ENCODE measurements around the gene ZBTB3.
"Not testable (repeated sequence)": the region's sequence is repeated elsewhere in the genome, so short reads cannot be mapped to it uniquely, and the experiment has no call there.

ZBTB3 gene

GRCh38 chr11:62757846-62758788 is 4.2 kb upstream of the ZBTB3 start:
- DNase-seq (ENCODE audit: low read depth in 2 of 2), result no peak

DNA sequence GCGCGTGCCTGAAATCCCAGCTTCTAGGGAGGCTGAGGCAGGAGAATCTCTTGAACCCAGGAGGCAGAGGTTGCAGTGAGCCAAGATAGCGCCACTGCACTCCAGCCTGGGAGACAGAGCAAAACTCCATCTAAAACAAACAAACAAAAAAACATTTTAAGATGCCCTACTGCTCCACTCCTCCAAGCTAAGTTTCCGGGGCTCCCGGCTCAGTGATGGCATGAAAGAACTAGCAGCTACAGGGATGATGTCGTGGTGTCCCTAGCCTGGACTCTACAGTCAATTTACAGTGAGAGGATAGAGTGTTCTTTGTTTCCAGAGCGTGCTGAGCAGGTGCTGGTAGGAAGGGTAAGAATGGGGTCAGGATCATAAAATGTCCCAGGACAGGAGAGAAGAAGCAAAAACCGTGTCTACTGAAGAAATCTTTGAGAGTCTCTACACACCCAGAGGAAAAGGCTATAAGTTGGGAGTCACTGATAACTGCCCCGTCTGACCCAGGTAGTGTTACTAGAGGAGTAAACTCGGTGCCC is 1.2 kb upstream of the ZBTB3 start:
- DNase-seq (ENCODE audit: low read depth in 2 of 2), result no peak

- no peak for DNase-seq (ENCODE audit: low read depth in 2 of 2)
Observed at GRCh38 chr11:62752994-62753735, 795 bp downstream of the ZBTB3 start.

- no peak for DNase-seq (ENCODE audit: low read depth in 2 of 2)
Observed at GRCh38 chr11:62752177-62752785, 1.7 kb downstream of the ZBTB3 start.

- not testable (repeated sequence) for DNase-seq (ENCODE audit: low read depth in 2 of 2)
Observed at GRCh38 chr11:62749931-62750330, 4.0 kb downstream of the ZBTB3 start.

GRCh38 chr11:62747475-62748160 is 6.3 kb downstream of the ZBTB3 start:
- DNase-seq (ENCODE audit: low read depth in 2 of 2), result no peak

DNA sequence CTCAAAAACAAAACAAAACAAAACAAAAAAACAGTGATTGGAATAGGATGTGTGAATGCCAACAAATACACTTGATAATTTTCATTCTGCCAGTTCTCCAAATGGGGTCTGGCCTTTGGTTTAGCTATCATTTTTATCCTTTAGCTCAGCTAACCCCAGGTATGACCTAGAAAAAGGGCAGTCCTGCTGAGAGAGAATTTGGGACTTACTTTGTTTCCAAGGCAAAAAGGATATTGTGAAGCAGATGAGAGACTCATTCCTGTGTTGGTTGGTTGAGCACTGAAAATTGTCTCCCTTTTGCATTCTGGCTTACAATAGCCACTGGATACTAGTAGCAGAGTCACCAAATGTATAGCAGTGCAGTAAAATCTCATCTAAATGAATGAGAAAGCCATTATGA is 16.8 kb downstream of the ZBTB3 start:
- no peak for DNase-seq (ENCODE audit: low read depth in 2 of 2)

GRCh38 chr11:62732830-62733229 is 21.1 kb downstream of the ZBTB3 start:
- DNase-seq (ENCODE audit: low read depth in 2 of 2), result no peak

DNA sequence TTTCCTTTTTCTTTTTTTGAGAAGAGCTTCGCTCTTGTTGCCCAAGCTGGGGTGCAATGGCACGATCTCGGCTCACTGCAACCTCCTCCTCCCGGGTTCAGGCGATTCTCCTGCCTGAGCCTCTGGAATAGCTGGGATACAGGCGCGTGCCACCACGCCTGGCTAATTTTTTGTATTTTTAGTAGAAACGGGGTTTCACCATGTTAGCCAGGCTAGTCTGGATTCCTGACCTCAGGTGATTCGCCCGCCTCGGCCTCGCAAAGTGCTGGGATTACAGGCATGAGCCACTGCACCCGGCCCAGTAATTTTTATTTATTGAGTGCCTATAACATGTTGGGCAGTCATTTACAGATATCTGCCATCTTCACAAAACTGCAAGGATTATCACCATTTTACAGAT is 23.9 kb downstream of the ZBTB3 start:
- DNase-seq (ENCODE audit: low read depth in 2 of 2), result not testable (repeated sequence)

DNA sequence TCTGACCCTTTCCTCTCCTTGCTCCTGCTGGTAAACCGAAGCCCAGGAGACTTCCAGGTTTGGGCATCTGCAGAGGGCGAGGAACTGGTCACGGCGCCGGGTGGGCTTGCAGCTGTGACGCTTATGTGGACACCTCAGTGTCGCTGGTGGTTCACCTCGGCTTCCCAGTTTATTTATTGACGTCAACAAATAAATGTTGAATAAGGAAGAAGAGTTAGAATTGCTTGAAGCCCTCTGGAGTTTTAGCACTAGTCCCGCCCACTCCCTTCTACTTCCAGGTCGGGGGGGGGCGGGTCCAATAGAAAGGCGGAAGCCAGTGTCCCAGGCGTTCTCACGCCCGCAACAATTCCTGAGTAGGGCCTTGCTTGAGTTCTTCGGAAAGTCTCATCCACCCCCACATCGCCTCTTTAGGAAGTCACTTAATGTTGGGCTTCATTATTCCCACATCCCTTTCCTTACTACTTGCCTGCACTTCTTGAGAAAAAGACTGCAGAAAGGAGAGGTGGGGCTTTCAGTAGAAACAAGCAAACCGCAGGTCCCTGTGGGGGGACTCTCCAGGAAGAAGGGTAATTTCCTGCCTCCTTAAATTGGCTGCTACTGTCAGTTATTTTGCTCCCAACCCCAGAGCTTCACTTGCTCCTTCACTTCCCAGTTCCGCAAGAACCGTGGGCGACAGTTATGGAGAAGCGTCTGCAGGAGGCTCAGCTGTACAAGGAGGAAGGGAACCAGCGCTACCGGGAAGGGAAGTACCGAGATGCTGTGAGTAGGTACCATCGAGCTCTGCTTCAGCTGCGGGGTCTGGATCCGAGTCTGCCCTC is 25.6 kb downstream of the ZBTB3 start, which contains the start of gene TTC9C:
Gene TTC9C, plus strand, starts transcription at position 316 of the 818 bp plus-strand sequence. Its CDS starts 363 bp downstream, at position 679.
- peak; percentile 77 to 79 for DNase-seq (ENCODE audit: low read depth in 2 of 2)

- DNase-seq (ENCODE audit: low read depth in 2 of 2), result peak; percentile 63 to 72
Observed at GRCh38 chr11:62727872-62728170, 26.1 kb downstream of the ZBTB3 start.

DNA sequence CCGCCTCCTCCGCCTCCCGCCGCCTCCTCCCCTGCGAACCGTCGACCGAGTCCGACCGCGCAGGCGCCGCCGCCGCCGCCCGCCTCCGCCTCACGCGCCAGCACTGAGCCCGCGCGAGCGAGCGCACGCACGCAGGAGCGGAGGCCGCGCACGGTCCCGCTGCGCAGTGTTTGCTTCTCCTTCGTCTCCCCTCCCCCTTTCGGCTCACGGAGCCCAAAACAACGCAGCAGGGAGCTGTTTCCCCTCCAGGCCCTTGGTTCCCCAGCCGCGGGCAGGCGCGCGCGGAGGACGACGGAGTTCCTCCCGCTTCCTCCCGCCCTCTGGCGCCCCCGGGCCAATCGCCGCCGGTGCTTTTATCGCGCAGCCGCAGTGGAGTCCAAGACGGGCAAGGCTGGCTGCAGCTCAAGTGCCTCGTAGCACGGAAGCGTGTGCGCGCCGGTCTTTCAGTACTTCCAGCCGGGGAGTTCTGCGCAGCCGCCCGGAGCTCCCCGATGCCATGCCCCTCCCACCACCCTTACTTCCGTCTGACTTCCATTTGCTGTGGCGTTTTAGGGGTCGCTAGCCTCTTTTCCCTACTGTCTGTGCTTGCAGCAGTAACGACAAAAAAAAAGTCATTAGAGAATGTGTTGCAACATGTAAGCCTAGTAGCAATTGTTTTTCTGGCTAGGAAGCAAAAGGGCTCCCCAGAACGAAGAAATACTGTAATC is 26.6 kb downstream of the ZBTB3 start, which contains the start of gene HNRNPUL2:
Gene HNRNPUL2, minus strand, starts transcription at position 293 of the 707 bp plus-strand sequence. CDS start 301 bp downstream, outside the sequence.
- peak; percentile 94 for DNase-seq (ENCODE audit: low read depth in 2 of 2)

GRCh38 chr11:62726915-62727164 is 27.1 kb downstream of the ZBTB3 start:
- DNase-seq (ENCODE audit: low read depth in 2 of 2), result no peak

DNA sequence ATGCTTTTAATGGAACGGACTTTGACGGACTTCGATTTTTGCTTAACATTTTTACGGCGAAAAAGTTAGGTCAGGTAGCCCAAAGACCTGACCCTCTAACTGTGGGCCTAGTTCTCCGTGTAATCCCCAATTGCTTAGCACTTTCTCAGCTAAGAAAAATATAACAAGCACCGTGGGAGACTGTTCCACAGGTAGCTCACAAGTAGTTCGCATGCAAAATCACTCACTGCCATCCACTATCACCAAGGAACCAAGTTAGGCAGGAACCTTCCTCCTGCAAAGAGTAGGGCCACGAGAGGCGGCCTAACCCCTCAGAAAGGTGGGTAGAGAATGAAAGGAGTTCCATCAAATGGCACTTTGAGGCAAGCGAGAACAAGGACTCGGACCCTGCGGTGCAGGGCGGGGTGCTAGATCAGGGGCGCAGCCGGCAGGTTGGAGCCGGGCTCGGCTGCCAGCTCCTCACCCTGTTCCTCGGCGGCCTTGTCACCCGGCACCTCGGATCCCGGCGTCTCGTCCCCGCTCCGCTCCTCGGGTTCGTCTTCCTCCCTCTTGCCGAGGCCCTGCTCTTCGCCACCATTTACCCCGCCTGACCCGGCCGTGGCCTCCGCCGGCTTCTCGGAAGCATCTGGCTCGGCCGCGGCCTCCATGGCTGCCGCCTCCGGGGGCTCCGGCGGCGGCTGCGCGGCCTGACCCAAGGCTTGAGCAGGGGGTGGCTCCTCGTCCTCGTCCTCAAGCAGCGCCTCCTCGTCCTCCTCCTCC is 27.6 kb downstream of the ZBTB3 start:
- no peak for DNase-seq (ENCODE audit: low read depth in 2 of 2)

GRCh38 chr11:62725646-62726045 is 28.3 kb downstream of the ZBTB3 start:
- no peak for DNase-seq (ENCODE audit: low read depth in 2 of 2)

- no peak for DNase-seq (ENCODE audit: low read depth in 2 of 2)
Observed at GRCh38 chr11:62724171-62724570, 29.8 kb downstream of the ZBTB3 start.

GRCh38 chr11:62721994-62722393 is 32.0 kb downstream of the ZBTB3 start:
- DNase-seq (ENCODE audit: low read depth in 2 of 2), result no peak

DNA sequence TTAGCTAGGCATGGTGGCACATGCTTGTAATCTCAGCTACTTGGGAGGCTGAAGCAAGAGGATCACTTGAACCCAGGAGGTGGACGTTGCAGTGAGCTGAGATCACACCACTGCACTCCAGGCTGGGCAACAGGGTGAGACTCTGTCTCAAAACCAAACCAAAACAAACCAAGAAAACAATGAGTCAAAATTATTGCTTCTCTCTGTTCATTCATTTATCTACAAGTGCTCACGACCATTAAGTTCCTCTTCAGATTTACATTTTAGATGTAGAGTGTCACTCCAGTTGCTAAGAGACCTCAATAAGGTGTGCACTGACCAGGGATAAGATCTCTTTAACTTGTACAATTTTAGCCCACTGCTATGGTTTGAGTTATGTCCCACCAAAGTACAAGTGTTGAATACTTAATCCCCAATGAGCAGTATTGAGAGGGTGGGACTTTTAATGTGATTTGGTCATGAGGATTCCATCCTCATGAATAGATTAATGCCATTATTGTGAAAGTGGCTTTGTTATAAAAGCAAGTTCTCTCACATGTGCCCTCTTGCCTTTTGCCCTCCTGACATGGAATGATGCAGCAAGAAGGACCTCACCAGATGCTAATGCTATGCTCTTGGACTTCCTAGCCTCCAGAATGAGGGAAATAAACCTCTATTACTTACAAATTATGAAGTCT is 34.5 kb downstream of the ZBTB3 start:
- no peak for DNase-seq (ENCODE audit: low read depth in 2 of 2)

DNA sequence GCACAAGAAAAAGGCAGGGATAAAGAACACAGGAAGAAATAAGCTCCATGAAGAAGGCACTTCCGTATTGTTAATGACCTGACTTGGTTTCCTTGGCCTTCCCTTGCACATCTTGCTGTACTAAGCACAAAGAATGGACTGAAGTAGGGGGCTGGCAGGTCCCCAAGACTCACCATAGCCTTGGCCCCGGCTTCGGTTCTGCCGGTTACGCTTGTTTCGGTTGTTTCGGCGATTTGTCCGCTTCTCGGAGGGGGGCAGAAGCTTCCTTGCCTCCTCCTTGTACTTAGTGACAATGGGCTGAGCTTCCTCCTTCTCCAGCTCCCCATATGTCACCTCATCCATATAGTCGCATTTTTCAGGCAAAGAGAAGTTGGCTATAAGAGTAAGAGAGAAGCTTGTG is 37.1 kb downstream of the ZBTB3 start:
- no peak for DNase-seq (ENCODE audit: low read depth in 2 of 2)

Measured in activated CD4-positive, alpha-beta T cell treated with anti-CD3 and anti-CD28 coated beads for 24 hours (primary cell).